Lower leg skin (tissue), 3 donors: ENCODE results near the gene ARMH3.

Experiments used
- CTCF ChIP-seq, 3 donors: fragments of 450-650 bp; IDR thresholded peaks; one replicate each; pipeline ENCODE4 v1.5.1; 2016; ENCODE audit warnings: antibody characterized with exemption in 3 of 3, mild to moderate bottlenecking in 3 of 3, moderate library complexity in 2 of 3
- POLR2A ChIP-seq, 2 donors: fragments of 450-650 bp; IDR thresholded peaks; one replicate each; pipeline ENCODE4 v1.6.1; 2016 to 2017; ENCODE audit warnings: antibody characterized with exemption in 2 of 2, mild to moderate bottlenecking in 1 of 2, moderate library complexity in 1 of 2

GRCh38 chr10:101939729-101940128, 116.2 kb downstream of the ARMH3 start:
- TF ChIP-seq CTCF (IDR thresholded peaks at IDR 0.05) (no peak), POLR2A (IDR thresholded peaks at IDR 0.05) (no peak)
